NK-92 (cell line): ENCODE measurements around the gene PAK4.

Source experiments
- DNase-seq: peaks from one replicate; lab custom pipeline; 2025; ENCODE audit not compliant: unreplicated experiment; lab: John Stamatoyannopoulos, UW

PAK4 gene

GRCh38 chr19:39146091-39146490 is 20.5 kb downstream of the PAK4 start:
- DNase-seq: no peak

GRCh38 chr19:39146686-39147450 is 21.3 kb downstream of the PAK4 start:
- no peak for DNase-seq

GRCh38 chr19:39147480-39147879 is 21.9 kb downstream of the PAK4 start:
- DNase-seq: no peak

GRCh38 chr19:39148939-39149529 is 23.4 kb downstream of the PAK4 start:
- no peak for DNase-seq

- DNase-seq: no peak
Measured at GRCh38 chr19:39150235-39150634, 24.6 kb downstream of the PAK4 start.

- no peak for DNase-seq
Measured at GRCh38 chr19:39150807-39151600, 25.4 kb downstream of the PAK4 start.

- no peak for DNase-seq
Measured at GRCh38 chr19:39152066-39152465, 26.5 kb downstream of the PAK4 start.

- no peak for DNase-seq
Measured at GRCh38 chr19:39154100-39154628, 28.6 kb downstream of the PAK4 start.

GRCh38 chr19:39154629-39155100 is 29.1 kb downstream of the PAK4 start:
- DNase-seq: no peak

- DNase-seq: no peak
Measured at GRCh38 chr19:39155114-39155700, 29.6 kb downstream of the PAK4 start.

GRCh38 chr19:39155741-39156140 is 30.2 kb downstream of the PAK4 start:
- no peak for DNase-seq

GRCh38 chr19:39156326-39157230 is 31.0 kb downstream of the PAK4 start:
- DNase-seq: no peak

- no peak for DNase-seq
Measured at GRCh38 chr19:39157275-39157996, 31.9 kb downstream of the PAK4 start.

- DNase-seq: no peak
Measured at GRCh38 chr19:39157997-39158389, 32.4 kb downstream of the PAK4 start.

- no peak for DNase-seq
Measured at GRCh38 chr19:39158646-39159260, 33.2 kb downstream of the PAK4 start.

GRCh38 chr19:39160523-39160861 is 34.9 kb downstream of the PAK4 start:
- no peak for DNase-seq

- no peak for DNase-seq
Measured at GRCh38 chr19:39160889-39161672, 35.5 kb downstream of the PAK4 start.

- no peak for DNase-seq
Measured at GRCh38 chr19:39162441-39163043, 37.0 kb downstream of the PAK4 start.
